Mesenchymal stem cell (in vitro differentiated cells and primary cell): Measurements from ENCODE around the gene RBM10.

Experiments used
- DNase-seq: peaks from one replicate; pipeline ENCODE4 v3.0.0-alpha.2; 2013
- H2AFZ ChIP-seq: one replicate; pipeline ENCODE4 v1.6.1; 2013; ENCODE audit warnings: low read depth, mild to moderate bottlenecking, control low read depth, inconsistent platforms, low read length, moderate library complexity
- H2AK5ac ChIP-seq: 2 replicates; pipeline ENCODE4 v1.6.1; 2013; ENCODE audit warnings: low read length, moderate library complexity, mild to moderate bottlenecking, inconsistent platforms; ENCODE audit not compliant: severe bottlenecking
- H2BK120ac ChIP-seq: one replicate; pipeline ENCODE4 v1.6.1; 2013; ENCODE audit warnings: low read depth, mild to moderate bottlenecking, inconsistent platforms, low read length, moderate library complexity
- H2BK12ac ChIP-seq, 2 experiments: one replicate each; pipeline ENCODE4 v1.6.1; 2013; ENCODE audit warnings: inconsistent platforms in 2 of 2, low read length in 2 of 2, mild to moderate bottlenecking in 2 of 2, moderate library complexity in 2 of 2, control low read depth in 1 of 2
- H2BK15ac ChIP-seq: one replicate; pipeline ENCODE4 v1.6.1; 2013; ENCODE audit warnings: mild to moderate bottlenecking, low read depth, inconsistent platforms; ENCODE audit not compliant: poor library complexity, severe bottlenecking
- H2BK5ac ChIP-seq: 2 replicates; pipeline ENCODE4 v1.6.1; 2013; ENCODE audit warnings: low read depth, mild to moderate bottlenecking, low read length, control low read depth, inconsistent platforms; ENCODE audit not compliant: poor library complexity, severe bottlenecking
- H3K14ac ChIP-seq, 2 experiments: one replicate each; pipeline ENCODE4 v1.6.1; 2013; ENCODE audit warnings: inconsistent platforms in 2 of 2, low read length in 2 of 2, control low read depth in 1 of 2, mild to moderate bottlenecking in 1 of 2, moderate library complexity in 1 of 2
- H3K18ac ChIP-seq, 2 experiments: one replicate each; pipeline ENCODE4 v1.6.1; 2013; ENCODE audit warnings: inconsistent platforms in 2 of 2, low read length in 2 of 2, control low read depth in 1 of 2, low read depth in 1 of 2, mild to moderate bottlenecking in 1 of 2
- H3K23ac ChIP-seq, 2 experiments: one replicate each; pipeline ENCODE4 v1.6.1; 2013; ENCODE audit warnings: inconsistent platforms in 2 of 2, low read length in 2 of 2, mild to moderate bottlenecking in 2 of 2, moderate library complexity in 2 of 2, control low read depth in 1 of 2
- H3K27ac ChIP-seq: 2 replicates; pipeline ENCODE4 v1.5.1; 2013; ENCODE audit warnings: mild to moderate bottlenecking, moderate library complexity, low read length, control low read depth, inconsistent platforms; ENCODE audit not compliant: poor library complexity, severe bottlenecking
- H3K27me3 ChIP-seq, 2 experiments: 2 replicates each; pipeline versions ENCODE4 v1.6.1 to v1.7.0; 2013; ENCODE audit warnings: low read length in 2 of 2, mild to moderate bottlenecking in 2 of 2, moderate library complexity in 2 of 2, control low read depth in 1 of 2, inconsistent platforms in 1 of 2; ENCODE audit not compliant: control insufficient read depth in 1 of 2, insufficient read depth in 1 of 2
- H3K36me3 ChIP-seq, 2 experiments: 2 replicates each; pipeline versions ENCODE4 v1.6.1 to v1.7.0; 2013; ENCODE audit warnings: low read length in 2 of 2, control low read depth in 1 of 2, inconsistent platforms in 1 of 2, low read depth in 1 of 2, mild to moderate bottlenecking in 1 of 2; ENCODE audit not compliant: insufficient read depth in 2 of 2, control insufficient read depth in 1 of 2
- H3K4ac ChIP-seq, 2 experiments: one replicate each; pipeline ENCODE4 v1.6.1; 2013; ENCODE audit warnings: inconsistent platforms in 2 of 2, low read length in 2 of 2, mild to moderate bottlenecking in 2 of 2, moderate library complexity in 2 of 2, control low read depth in 1 of 2, low read depth in 1 of 2
- H3K4me1 ChIP-seq: 2 replicates; pipeline ENCODE4 v1.6.1; 2013; ENCODE audit warnings: low read depth, low read length, control low read depth; ENCODE audit not compliant: control insufficient read depth, insufficient read depth
- H3K4me2 ChIP-seq: 2 replicates; pipeline ENCODE4 v1.6.1; 2013; ENCODE audit warnings: low read length, mild to moderate bottlenecking, inconsistent platforms; ENCODE audit not compliant: poor library complexity, severe bottlenecking
- H3K4me3 ChIP-seq, 2 experiments: 2 replicates each; pipeline versions ENCODE4 v1.5.1 to v1.7.0; 2013; ENCODE audit warnings: low read length in 2 of 2, mild to moderate bottlenecking in 2 of 2, control low read depth in 1 of 2, low read depth in 1 of 2; ENCODE audit not compliant: insufficient read depth in 1 of 2
- H3K79me1 ChIP-seq: replicated peaks from 2 replicates; pipeline ENCODE4 v1.6.1; 2013; ENCODE audit warnings: mild to moderate bottlenecking, control low read depth, low read length, inconsistent platforms; ENCODE audit not compliant: poor library complexity, severe bottlenecking
- H3K9ac ChIP-seq: 2 replicates; pipeline ENCODE4 v1.7.0; 2013; ENCODE audit warnings: mild to moderate bottlenecking, low read length, moderate library complexity
- H3K9me3 ChIP-seq: 2 replicates; pipeline ENCODE4 v1.7.0; 2013; ENCODE audit warnings: mild to moderate bottlenecking, low read length; ENCODE audit not compliant: control insufficient read depth
- H4K8ac ChIP-seq: one replicate; pipeline ENCODE4 v1.6.1; 2013; ENCODE audit warnings: inconsistent platforms, mild to moderate bottlenecking, low read length, moderate library complexity
- H4K91ac ChIP-seq: one replicate; pipeline ENCODE4 v1.6.1; 2013; ENCODE audit warnings: mild to moderate bottlenecking, low read length, inconsistent platforms
- WGBS: methylation state at CpG from one replicate; pipeline ENCODE4 v1.1.7; 2013; ENCODE audit warnings: mixed read lengths; 5-methylcytosine and 5-hydroxymethylcytosine counted together

RBM10 gene

DNA sequence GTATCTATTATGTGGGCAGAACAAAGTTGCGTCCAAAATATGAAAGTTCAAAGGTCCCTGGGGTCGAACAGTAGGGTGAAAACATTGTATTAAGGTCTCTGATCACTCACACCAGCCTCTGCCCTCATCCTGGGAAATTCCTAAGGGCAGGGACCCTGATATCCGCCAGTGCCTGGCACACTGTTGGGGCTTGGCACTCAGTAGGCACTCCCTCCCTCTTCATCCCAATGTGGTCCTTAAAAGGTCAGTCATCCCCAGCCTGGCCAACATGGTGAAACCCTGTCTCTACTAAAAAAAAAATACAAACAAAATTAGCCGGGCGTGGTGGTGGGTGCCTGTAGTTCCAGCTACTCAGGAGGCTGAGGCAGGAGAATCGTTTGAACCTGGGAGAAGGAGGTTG, 6.8 kb upstream of the RBM10 start:
- H2AFZ ChIP-seq: no peak overlapping the region
- no peak overlapping the region for H3K18ac ChIP-seq
- peaks cover 0 to 26% of the 10 kb centered on the region in 2 experiments for H3K27me3 ChIP-seq
- DNase-seq: no peak
- no peaks in the 10 kb centered on the region for H3K4me1 ChIP-seq
- H3K9ac ChIP-seq: no peak overlapping the region
- H3K27ac ChIP-seq: no peak overlapping the region
- no peaks in the 10 kb centered on the region for H3K79me1 ChIP-seq
- H3K4me2 ChIP-seq: no peak overlapping the region
- no peaks in the 10 kb centered on the region for H3K9me3 ChIP-seq
- no peak overlapping the region for H2BK12ac ChIP-seq
- no peak overlapping the region for H4K91ac ChIP-seq
- H2AK5ac ChIP-seq: no peak overlapping the region
- H2BK120ac ChIP-seq: no peak overlapping the region
- WGBS: 88% methylated on average over 6 of the region's 6 CpGs
- H4K8ac ChIP-seq: no peak overlapping the region
- no peak overlapping the region for H2BK5ac ChIP-seq
- H3K4ac ChIP-seq: no peak overlapping the region
- no peak overlapping the region for H3K4me3 ChIP-seq
- H2BK15ac ChIP-seq: no peak overlapping the region
- peaks cover 10 to 21% of the 10 kb centered on the region in 2 experiments for H3K36me3 ChIP-seq
- no peak overlapping the region for H3K23ac ChIP-seq
- H3K14ac ChIP-seq: no peak overlapping the region

DNA sequence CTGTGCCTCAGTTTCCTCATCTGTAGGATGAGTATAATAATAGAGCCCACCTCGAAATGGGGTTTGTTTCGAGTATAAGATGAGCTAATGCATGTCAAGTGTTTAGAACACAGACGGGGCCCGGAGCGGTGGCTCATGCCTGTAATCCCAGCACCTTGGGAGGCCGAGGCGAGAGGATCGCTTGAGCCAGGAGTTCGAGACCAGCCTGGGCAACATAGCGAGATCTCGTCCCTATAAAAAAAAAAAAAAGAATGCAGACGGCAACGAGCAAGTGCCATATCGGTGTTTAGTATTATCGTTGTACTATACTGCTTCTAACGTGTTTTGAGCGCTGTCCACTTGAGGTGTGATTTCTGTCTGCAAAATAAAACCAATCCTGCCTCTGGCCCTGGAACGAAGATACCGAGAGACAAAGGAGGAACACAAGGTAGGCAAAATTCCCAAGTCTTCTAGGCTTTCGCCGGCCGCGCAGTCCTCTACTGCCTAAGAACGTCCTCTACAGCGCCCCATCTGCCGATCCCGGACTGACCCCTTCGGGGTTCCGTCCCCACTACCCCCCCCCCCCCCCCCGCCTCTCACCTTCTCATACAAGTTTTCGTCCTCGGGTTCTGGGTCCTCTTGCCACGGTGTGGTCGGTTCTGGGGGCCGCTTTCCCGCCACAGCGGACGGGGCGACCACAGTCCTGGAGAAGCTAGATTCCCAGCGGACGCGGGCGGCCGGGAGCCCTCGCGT, 961 bp upstream of the RBM10 start:
- no peak overlapping the region for H3K23ac ChIP-seq
- no peak overlapping the region for H2BK12ac ChIP-seq
- peak overlapping the region; percentile 74 for H3K4me2 ChIP-seq
- H3K14ac ChIP-seq: no peak overlapping the region
- no peaks in the 10 kb centered on the region for H3K79me1 ChIP-seq
- peak overlapping the region; percentile 7 for H4K91ac ChIP-seq
- DNase-seq: peak; percentile 61
- no peak overlapping the region for H2BK5ac ChIP-seq
- no peak overlapping the region for H2AK5ac ChIP-seq
- peaks cover 11% of the 10 kb centered on the region for H3K4me1 ChIP-seq
- peak overlapping the region; percentile 92 for H3K9ac ChIP-seq
- H4K8ac ChIP-seq: peak overlapping the region; percentile 77
- no peak overlapping the region for H2AFZ ChIP-seq
- H3K4me3 ChIP-seq: peak overlapping the region; percentile 83 to 87
- H3K27me3 ChIP-seq: peaks cover 0 to 30% of the 10 kb centered on the region in 2 experiments
- WGBS: 8% methylated on average over 33 of the region's 46 CpGs
- no peak overlapping the region for H3K4ac ChIP-seq
- no peak overlapping the region for H2BK15ac ChIP-seq
- H2BK120ac ChIP-seq: no peak overlapping the region
- peaks cover 10 to 26% of the 10 kb centered on the region in 2 experiments for H3K36me3 ChIP-seq
- no peaks in the 10 kb centered on the region for H3K9me3 ChIP-seq
- peak overlapping the region in 1 of 2 experiments; percentile 21 for H3K18ac ChIP-seq
- H3K27ac ChIP-seq: no peak overlapping the region

DNA sequence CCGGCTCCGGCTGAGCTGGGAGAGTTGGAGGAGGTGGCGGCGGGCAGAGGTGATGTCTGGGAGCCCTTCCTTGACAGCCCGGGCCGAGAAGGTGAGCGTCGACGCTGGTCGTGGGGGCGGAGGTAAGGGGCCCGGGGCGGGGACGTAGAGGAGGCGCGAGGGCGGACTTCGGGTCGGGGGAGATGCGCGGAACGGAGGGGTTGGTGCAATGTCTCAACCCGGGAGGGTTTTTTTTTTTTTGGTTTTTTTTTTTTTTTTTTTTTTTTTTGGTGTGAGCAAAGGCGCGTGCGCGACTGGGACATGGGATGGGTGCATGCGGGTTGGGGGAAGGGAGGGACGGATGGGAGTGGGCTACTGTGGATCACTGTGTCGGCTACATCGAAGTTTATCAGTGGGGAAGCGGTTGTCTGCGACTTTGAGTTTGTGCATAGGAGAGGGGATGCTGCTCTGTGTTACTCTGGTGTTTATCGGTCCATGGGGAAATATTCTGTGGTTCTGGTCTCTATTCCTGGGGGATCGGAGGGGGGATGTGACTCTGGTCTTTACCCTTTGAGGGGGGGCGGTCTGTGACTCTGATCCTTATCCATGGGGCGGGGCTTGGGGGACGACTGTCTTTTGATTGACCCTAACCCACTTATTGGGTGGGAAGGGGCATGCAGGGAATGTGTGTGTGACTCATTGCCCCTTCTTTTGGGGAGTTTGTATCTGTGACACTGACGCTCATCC, 537 bp downstream of the RBM10 start:
- H2AK5ac ChIP-seq: no peak overlapping the region
- peaks cover 11% of the 10 kb centered on the region for H3K4me1 ChIP-seq
- no peaks in the 10 kb centered on the region for H3K9me3 ChIP-seq
- peak overlapping the region; percentile 97 for H2BK5ac ChIP-seq
- H2BK120ac ChIP-seq: peak overlapping the region; percentile 61
- peaks cover 13 to 20% of the 10 kb centered on the region in 2 experiments for H3K36me3 ChIP-seq
- H3K79me1 ChIP-seq: no peaks in the 10 kb centered on the region
- peak overlapping the region; percentile 87 to 94 for H3K18ac ChIP-seq
- peak overlapping the region; percentile 92 for H3K9ac ChIP-seq
- peak overlapping the region; percentile 98 for H3K27ac ChIP-seq
- WGBS: 2% methylated on average over 29 of the region's 39 CpGs
- H3K4ac ChIP-seq: peak overlapping the region in 1 of 2 experiments; percentile 98
- H3K4me2 ChIP-seq: peak overlapping the region; percentile 71
- peak overlapping the region; percentile 94 for H4K91ac ChIP-seq
- no peak for DNase-seq
- H2BK12ac ChIP-seq: no peak overlapping the region
- peak overlapping the region; percentile 82 for H2AFZ ChIP-seq
- no peak overlapping the region for H2BK15ac ChIP-seq
- peak overlapping the region; percentile 91 for H4K8ac ChIP-seq
- H3K27me3 ChIP-seq: peaks cover 0 to 20% of the 10 kb centered on the region in 2 experiments
- peak overlapping the region; percentile 82 to 97 for H3K14ac ChIP-seq
- H3K4me3 ChIP-seq: peak overlapping the region; percentile 87 to 91
- H3K23ac ChIP-seq: no peak overlapping the region
